GM12891 (cell line): ENCODE results near the gene RBMS3.

Source experiments
- POLR2A ChIP-seq: IDR thresholded peaks from 2 replicates; pipeline ENCODE4 v1.6.1; 2011; ENCODE audit warnings: low read depth, low read length, control low read depth
- POLR2AphosphoS5 ChIP-seq: IDR thresholded peaks from 2 replicates; pipeline ENCODE4 v1.6.1; 2011; ENCODE audit warnings: low read depth, low read length, control low read depth
- POU2F2 ChIP-seq: IDR thresholded peaks from 2 replicates; pipeline ENCODE4 v1.6.1; 2011; ENCODE audit warnings: low read depth, mild to moderate bottlenecking, control low read depth, low read length, moderate library complexity
- SPI1 ChIP-seq: IDR thresholded peaks from 2 replicates; pipeline ENCODE4 v1.6.1; 2011; ENCODE audit warnings: low read depth, low read length, control low read depth
- TAF1 ChIP-seq: IDR thresholded peaks from 2 replicates; pipeline ENCODE4 v1.6.1; 2011; ENCODE audit warnings: low read depth, low read length, control low read depth

DNA sequence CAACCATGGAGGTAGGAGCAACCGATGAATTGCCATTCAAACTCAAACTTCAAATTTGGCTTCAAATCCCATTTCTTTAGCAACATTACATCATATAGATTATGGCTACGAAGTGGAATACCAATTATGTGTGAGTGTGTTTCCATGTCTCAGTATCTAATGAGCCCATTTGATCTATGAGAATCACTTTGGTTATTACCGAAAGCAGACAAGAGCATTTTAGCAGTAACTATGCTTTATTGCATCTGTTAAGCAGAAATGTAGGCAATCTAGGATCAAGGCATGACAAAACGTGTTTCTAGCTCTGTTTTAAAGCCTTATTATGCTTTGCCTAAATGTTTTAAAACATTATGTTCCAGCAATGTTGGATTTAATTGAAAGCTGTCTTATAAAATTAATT, 743.6 kb downstream of the RBMS3 start:
- TF ChIP-seq POLR2AphosphoS5 = no peak
- TF ChIP-seq POLR2A = no peak
- no peak for TF ChIP-seq TAF1
- TF ChIP-seq POU2F2 = no peak
- no peak for TF ChIP-seq SPI1
